HuH-7.5 (cell line): ENCODE measurements around the gene GPR68.

Experiments
- DNase-seq: peaks from one replicate; pipeline ENCODE4 v3.0.0; 2011; ENCODE audit warnings: low spot score

The GPR68 gene

GRCh38 chr14:91244501-91244901, at the start of gene GPR68:
Gene GPR68, minus strand, starts transcription at chr14:91244704. Its CDS starts 9,654 bp downstream, at chr14:91235050.
- DNase-seq, result no peak

- DNase-seq, result no peak
Observed at GRCh38 chr14:91294153-91294552, 49.6 kb upstream of the GPR68 start.

GRCh38 chr14:91293281-91293680, 48.8 kb upstream of the GPR68 start:
- no peak for DNase-seq

GRCh38 chr14:91292491-91292890, 48.0 kb upstream of the GPR68 start:
- DNase-seq, result no peak

- no peak for DNase-seq
Observed at GRCh38 chr14:91291786-91292405, 47.4 kb upstream of the GPR68 start.

GRCh38 chr14:91290986-91291385, 46.5 kb upstream of the GPR68 start:
- no peak for DNase-seq

GRCh38 chr14:91289464-91289863, 45.0 kb upstream of the GPR68 start:
- DNase-seq, result no peak

- no peak for DNase-seq
Observed at GRCh38 chr14:91288876-91289275, 44.4 kb upstream of the GPR68 start.

- peak; percentile 89 for DNase-seq
Observed at GRCh38 chr14:91286530-91286937, 42.0 kb upstream of the GPR68 start.

GRCh38 chr14:91284791-91285548, 40.5 kb upstream of the GPR68 start:
- no peak for DNase-seq

GRCh38 chr14:91284146-91284790, 39.8 kb upstream of the GPR68 start:
- no peak for DNase-seq

- no peak for DNase-seq
Observed at GRCh38 chr14:91283666-91284065, 39.2 kb upstream of the GPR68 start.

- no peak for DNase-seq
Observed at GRCh38 chr14:91282954-91283645, 38.6 kb upstream of the GPR68 start.

- no peak for DNase-seq
Observed at GRCh38 chr14:91281346-91281745, 36.8 kb upstream of the GPR68 start.

- DNase-seq, result no peak
Observed at GRCh38 chr14:91280129-91280528, 35.6 kb upstream of the GPR68 start.

- DNase-seq, result no peak
Observed at GRCh38 chr14:91279354-91279753, 34.9 kb upstream of the GPR68 start.

- DNase-seq, result no peak
Observed at GRCh38 chr14:91278383-91278715, 33.8 kb upstream of the GPR68 start.

- DNase-seq, result no peak
Observed at GRCh38 chr14:91277546-91278382, 33.3 kb upstream of the GPR68 start.

GRCh38 chr14:91274796-91275195, 30.3 kb upstream of the GPR68 start:
- DNase-seq, result no peak

- DNase-seq, result no peak
Observed at GRCh38 chr14:91273885-91274273, 29.4 kb upstream of the GPR68 start.

- no peak for DNase-seq
Observed at GRCh38 chr14:91273273-91273884, 28.9 kb upstream of the GPR68 start.
